Upper lobe of left lung (tissue), 6 donors: ENCODE results near the gene ISX. TPM values are rescaled to one million over a fixed set of nuclear protein-coding genes. Genes with fewer than 3 reads are reported as not detected.
"Not testable (repeated sequence)": the region's sequence is repeated elsewhere in the genome, so short reads cannot be mapped to it uniquely, and the experiment has no call there.

Source experiments
- ATAC-seq, 2 donors: fragments of 200-7000 bp; cut with Tn5 transposase; one replicate each; pipeline ENCODE4 v1.9.1; 2022; ENCODE audit warnings: mild to moderate bottlenecking in 2 of 2, moderate library complexity in 2 of 2; ENCODE audit not compliant: low FRiP score in 2 of 2
- DNase-seq, 2 donors: peaks; one replicate each; pipeline ENCODE4 v3.0.0-alpha.2; 2019 to 2020
- H3K27ac ChIP-seq, 4 donors: fragments of 200-600 bp; sonication (generic); one replicate each; pipeline ENCODE4 v1.5.1; 2016 to 2019
- H3K27me3 ChIP-seq, 4 donors: fragments of 200-600 bp; sonication (generic); one replicate each; pipeline ENCODE4 v1.5.1; 2017 to 2019
- H3K36me3 ChIP-seq, 4 donors: fragments of 200-600 bp; sonication (generic); one replicate each; pipeline ENCODE4 v1.5.1; 2016 to 2019
- H3K4me1 ChIP-seq, 4 donors: fragments of 200-600 bp; sonication (generic); one replicate each; pipeline ENCODE4 v1.5.1; 2018 to 2019
- H3K4me3 ChIP-seq, 4 donors: fragments of 200-600 bp; sonication (generic); one replicate each; pipeline ENCODE4 v1.5.1; 2017 to 2019; ENCODE audit warnings: mild to moderate bottlenecking in 2 of 4, moderate library complexity in 1 of 4
- H3K9me3 ChIP-seq, 4 donors: fragments of 200-600 bp; sonication (generic); one replicate each; pipeline ENCODE4 v1.5.1; 2018 to 2019
- EP300 ChIP-seq, 4 donors: sonication (generic); formaldehyde crosslinking; IDR thresholded peaks; one replicate each; pipeline ENCODE4 v1.5.1; 2017; ENCODE audit warnings: antibody characterized with exemption in 4 of 4, control low read depth in 2 of 4
- POLR2A ChIP-seq, 4 donors: fragments of 450-650 bp; IDR thresholded peaks; one replicate each; pipeline ENCODE4 v1.5.1; 2016 to 2017; ENCODE audit warnings: antibody characterized with exemption in 4 of 4, mild to moderate bottlenecking in 2 of 4
- POLR2AphosphoS5 ChIP-seq, 2 donors: sonication (generic); formaldehyde crosslinking; IDR thresholded peaks; one replicate each; pipeline ENCODE4 v1.5.1; 2017; ENCODE audit warnings: antibody characterized with exemption in 2 of 2
- WGBS, 2 donors: methylation state at CpG; one replicate each; pipeline ENCODE4 v1.1.5; 2017 to 2018; 5-methylcytosine and 5-hydroxymethylcytosine counted together
- total RNA-seq, 6 donors: library from RNA; depleted of rRNA in 4 of 6; stranded (reverse); fragments of >200 nt in 4 of 6; gene quantifications; one replicate each; pipeline versions ENCODE4 v1.1.0 to v1.2.1, GENCODE V29; 2016 to 2021
- TF ChIP-seq, protein P1 (sequence below), 6 experiments: fragments of 450-650 bp in 4 of 6; fragments of 200-600 bp in 2 of 6; sonication (generic) in 2 of 6; IDR thresholded peaks; one replicate each; pipeline ENCODE4 v1.5.1; 2016 to 2019; ENCODE audit warnings: antibody characterized with exemption in 6 of 6
- donor health status: DM: no; HTN: no; CAD: no; lungs with moderate emphysema.
- donor health status: DM: no; HTN: yes; CAD: no; lungs with severe emphysema.

Gene ISX
- total RNA-seq, 6 donors from 2014 or later: not detected

DNA sequence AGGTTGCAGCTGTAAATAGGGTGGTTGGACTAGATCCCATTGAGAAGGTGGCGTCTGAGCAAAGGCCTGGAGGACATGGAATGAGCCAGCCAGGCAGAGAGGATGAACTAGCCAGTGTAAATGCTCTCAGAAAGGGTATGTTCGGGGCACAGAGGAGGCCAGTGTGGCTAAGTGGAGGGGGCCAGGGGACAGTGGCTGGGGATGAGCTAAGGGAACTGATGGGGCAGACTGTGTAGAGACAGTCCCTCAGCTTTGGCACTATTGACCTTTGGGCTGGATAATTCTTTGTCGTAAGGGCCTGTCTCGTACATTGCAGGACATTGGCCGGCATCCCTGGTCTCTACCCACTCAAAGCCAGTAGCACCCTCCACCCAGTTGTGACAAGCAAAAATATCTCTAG is 43.7 kb upstream of the ISX start:
- TF ChIP-seq POLR2A (IDR thresholded peaks at IDR 0.05): no peak
- DNase-seq (no peak), ATAC-seq (peak in 1 of 2 donors; percentile 54)
- Histone ChIP-seq H3K4me1 (no peaks in the 10 kb centered on the region), H3K9me3 (peaks cover 0 to 4% (median 0%) of the 10 kb centered on the region in 4 donors), H3K4me3 (no peak overlapping the region), H3K27ac (no peak overlapping the region), H3K36me3 (no peaks in the 10 kb centered on the region), H3K27me3 (no peaks in the 10 kb centered on the region)
- WGBS, 2 donors: 91 to 94% methylated on average over 5 of the region's 5 CpGs

DNA sequence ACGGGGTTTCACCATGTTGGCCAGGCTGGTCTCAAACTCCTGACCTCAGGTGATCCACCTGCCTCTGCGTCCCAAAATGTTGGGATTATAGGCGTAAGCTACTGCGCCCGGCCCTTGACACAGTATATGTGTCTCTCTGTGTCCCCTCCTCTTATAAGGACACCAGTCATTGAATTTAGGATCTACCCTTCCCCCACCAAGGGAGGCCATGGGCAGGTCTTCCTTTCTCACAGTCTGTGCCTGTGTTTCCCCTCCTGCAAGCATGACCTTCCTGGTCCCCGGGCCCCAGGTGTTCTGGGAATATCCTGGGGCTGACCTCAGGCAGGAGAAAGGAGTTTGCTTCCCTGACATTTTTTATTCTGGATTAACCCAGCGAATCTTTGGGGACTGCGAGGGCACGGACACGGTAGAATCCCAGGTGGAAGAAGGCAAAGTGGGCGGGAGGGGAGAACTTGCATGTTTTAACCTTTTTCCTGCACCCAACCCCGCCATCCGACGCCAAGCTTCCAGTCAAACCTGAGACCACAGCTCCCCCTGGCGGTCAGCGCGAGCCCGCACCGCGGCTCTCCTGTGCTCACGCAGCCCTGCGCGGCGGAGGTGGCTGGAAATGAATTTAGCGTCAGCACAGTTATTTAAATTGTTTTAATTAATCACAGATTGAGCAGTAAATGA is 42.1 kb upstream of the ISX start:
- H3K9me3 ChIP-seq: peaks cover 0 to 4% (median 0%) of the 10 kb centered on the region in 4 donors
- ATAC-seq (peak; percentile 61 to 65), DNase-seq (peak; percentile 51 to 93)
- no peaks in the 10 kb centered on the region for H3K4me1 ChIP-seq
- no peak overlapping the region for H3K27ac ChIP-seq
- 26% methylated on average over 25 of the region's 25 CpGs for WGBS, 2 donors
- no peaks in the 10 kb centered on the region for H3K27me3 ChIP-seq
- no peaks in the 10 kb centered on the region for H3K36me3 ChIP-seq
- TF ChIP-seq POLR2A (IDR thresholded peaks at IDR 0.05): no peak
- TF ChIP-seq, protein P1, sequence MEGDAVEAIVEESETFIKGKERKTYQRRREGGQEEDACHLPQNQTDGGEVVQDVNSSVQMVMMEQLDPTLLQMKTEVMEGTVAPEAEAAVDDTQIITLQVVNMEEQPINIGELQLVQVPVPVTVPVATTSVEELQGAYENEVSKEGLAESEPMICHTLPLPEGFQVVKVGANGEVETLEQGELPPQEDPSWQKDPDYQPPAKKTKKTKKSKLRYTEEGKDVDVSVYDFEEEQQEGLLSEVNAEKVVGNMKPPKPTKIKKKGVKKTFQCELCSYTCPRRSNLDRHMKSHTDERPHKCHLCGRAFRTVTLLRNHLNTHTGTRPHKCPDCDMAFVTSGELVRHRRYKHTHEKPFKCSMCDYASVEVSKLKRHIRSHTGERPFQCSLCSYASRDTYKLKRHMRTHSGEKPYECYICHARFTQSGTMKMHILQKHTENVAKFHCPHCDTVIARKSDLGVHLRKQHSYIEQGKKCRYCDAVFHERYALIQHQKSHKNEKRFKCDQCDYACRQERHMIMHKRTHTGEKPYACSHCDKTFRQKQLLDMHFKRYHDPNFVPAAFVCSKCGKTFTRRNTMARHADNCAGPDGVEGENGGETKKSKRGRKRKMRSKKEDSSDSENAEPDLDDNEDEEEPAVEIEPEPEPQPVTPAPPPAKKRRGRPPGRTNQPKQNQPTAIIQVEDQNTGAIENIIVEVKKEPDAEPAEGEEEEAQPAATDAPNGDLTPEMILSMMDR (IDR thresholded peaks at IDR 0.05): peak; percentile 48 to 90 (median 72)
- no peak overlapping the region for H3K4me3 ChIP-seq

DNA sequence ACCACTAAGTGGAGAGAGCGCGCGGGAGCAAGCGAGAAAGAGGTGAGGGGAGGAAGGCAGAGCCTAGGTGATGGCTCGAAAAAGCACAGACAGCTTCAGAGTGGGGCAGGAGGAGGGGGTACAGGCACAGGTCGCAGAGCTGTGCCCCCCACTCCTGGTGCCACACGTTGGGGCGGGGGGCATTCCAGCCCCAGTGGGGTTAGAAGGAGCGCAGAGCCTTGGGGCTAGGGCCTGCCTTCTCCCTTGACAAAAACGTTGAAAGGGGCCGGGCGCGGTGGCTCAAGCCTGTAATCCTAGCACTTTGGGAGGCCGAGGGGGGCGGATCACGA is 41.6 kb upstream of the ISX start:
- no peak for TF ChIP-seq POLR2AphosphoS5 (IDR thresholded peaks at IDR 0.05)
- TF ChIP-seq, protein P1 (IDR thresholded peaks at IDR 0.05): peak in 2 of 6 experiments; percentile 4 to 25
- H3K9me3 ChIP-seq: peaks cover 0 to 4% (median 0%) of the 10 kb centered on the region in 4 donors
- H3K27me3 ChIP-seq: no peaks in the 10 kb centered on the region
- H3K4me1 ChIP-seq: no peaks in the 10 kb centered on the region
- H3K36me3 ChIP-seq: no peaks in the 10 kb centered on the region
- H3K27ac ChIP-seq: no peak overlapping the region
- DNase-seq (peak in 1 of 2 donors; percentile 39), ATAC-seq (no peak)
- H3K4me3 ChIP-seq: no peak overlapping the region
- WGBS, 2 donors: 38 to 39% methylated on average over 14 to 16 of the region's 16 CpGs

DNA sequence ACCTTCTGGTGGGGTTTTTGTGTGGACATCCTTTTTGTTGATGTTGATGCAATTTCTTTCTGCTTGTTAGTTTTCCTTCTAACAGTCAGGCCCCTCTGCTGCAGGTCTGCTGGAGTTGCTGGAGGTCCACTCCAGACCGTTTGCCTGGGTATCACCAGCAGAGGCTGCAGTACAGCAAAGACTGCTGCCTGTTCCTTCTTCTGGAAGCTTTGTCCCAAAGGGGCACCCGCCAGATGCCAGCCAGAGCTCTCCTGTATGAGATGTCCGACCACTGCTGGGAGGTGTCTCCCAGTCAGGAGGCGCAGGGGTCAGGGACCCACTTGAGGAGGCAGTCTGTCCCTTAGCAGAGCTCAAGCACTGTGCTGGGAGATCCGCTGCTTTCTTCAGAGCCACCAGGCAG is 35.8 kb upstream of the ISX start:
- 75 to 78% methylated on average over 1 to 5 of the region's 5 CpGs for WGBS, 2 donors
- DNase-seq, H3K4me1 ChIP-seq, H3K9me3 ChIP-seq, H3K36me3 ChIP-seq, H3K27me3 ChIP-seq, H3K27ac ChIP-seq, H3K4me3 ChIP-seq, ATAC-seq: not testable (repeated sequence)

DNA sequence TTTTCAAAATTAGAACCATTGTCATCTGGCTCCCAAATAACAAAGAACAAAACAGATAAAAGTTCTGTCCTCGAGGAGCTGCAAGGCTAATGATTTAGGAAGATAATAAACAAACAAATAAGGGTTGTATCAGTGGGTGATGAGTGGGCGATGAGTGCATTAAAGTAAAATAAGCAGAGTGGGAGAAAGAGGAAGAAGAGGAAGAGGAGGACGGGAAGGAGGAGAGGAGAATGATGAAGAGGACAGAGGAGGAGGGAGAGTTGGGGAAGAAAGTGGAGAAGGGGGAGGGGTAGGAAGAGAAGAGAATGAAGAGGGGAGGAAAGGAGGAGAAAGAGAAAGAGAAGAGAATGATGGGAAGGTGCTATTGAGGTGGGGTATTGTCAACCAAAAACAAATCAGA is 33.4 kb upstream of the ISX start:
- Histone ChIP-seq H3K36me3 (no peaks in the 10 kb centered on the region), H3K27ac (no peak overlapping the region), H3K4me1 (no peaks in the 10 kb centered on the region), H3K4me3 (no peak overlapping the region), H3K27me3 (no peaks in the 10 kb centered on the region), H3K9me3 (no peaks in the 10 kb centered on the region)
- WGBS, 2 donors: 41 to 55% methylated on average over 3 of the region's 3 CpGs
- TF ChIP-seq EP300 (IDR thresholded peaks at IDR 0.05): no peak
- TF ChIP-seq POLR2AphosphoS5 (IDR thresholded peaks at IDR 0.05): no peak
- TF ChIP-seq, protein P1 (IDR thresholded peaks at IDR 0.05): no peak
- no peak for TF ChIP-seq POLR2A (IDR thresholded peaks at IDR 0.05)
- no peak for DNase-seq
- no peak for ATAC-seq

DNA sequence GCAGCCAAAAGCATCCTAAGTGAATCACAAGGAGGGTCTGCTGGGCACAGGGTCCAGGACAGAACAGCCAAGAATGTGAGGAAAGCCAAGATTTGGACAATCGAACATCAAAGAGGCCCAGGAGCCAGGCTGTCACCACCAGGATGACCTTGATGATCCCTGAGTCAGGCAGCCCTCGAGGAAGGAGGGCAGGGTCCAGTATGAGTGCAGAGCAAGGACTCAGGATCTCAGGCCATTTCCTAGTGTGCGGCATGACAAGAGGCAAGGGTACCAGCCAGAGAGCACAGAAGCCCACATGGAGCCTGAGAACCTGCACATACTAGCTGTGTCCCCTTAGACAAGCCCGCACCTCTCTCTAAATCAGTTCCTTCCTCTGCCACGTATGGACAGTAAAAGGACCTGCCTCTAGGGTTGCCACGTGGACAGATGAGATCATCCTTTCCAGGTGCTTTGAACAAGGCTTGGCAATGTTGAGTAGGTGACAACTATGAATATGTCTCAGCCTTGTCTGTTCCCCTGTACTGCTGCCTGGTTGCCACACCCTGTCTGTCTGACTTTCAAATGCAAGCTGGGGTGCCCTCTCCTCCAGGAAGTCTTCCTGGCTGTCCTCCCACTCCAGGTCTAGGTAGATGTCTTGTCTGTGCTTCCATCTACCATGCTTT is 32.2 kb upstream of the ISX start:
- Histone ChIP-seq H3K4me1 (no peaks in the 10 kb centered on the region), H3K27me3 (no peaks in the 10 kb centered on the region), H3K27ac (no peak overlapping the region), H3K9me3 (no peaks in the 10 kb centered on the region), H3K4me3 (no peak overlapping the region), H3K36me3 (no peaks in the 10 kb centered on the region)
- DNase-seq (no peak), ATAC-seq (no peak)
- TF ChIP-seq POLR2AphosphoS5 (IDR thresholded peaks at IDR 0.05): no peak
- TF ChIP-seq, protein P1 (IDR thresholded peaks at IDR 0.05): no peak
- no peak for TF ChIP-seq EP300 (IDR thresholded peaks at IDR 0.05)
- no peak for TF ChIP-seq POLR2A (IDR thresholded peaks at IDR 0.05)
- WGBS, 2 donors: 69 to 81% methylated on average over 6 of the region's 6 CpGs
